Stimulated activated CD8-positive, alpha-beta memory T cell treated with anti-CD3 and anti-CD28 coated beads, Interleukin-7, amount 100 ng/mL, for 48 hours (primary cell): ENCODE data around the gene MTG2.

Experiments used
- DNase-seq, 2 donors: peaks; one replicate each; pipeline ENCODE4 v3.0.0-alpha.2; 2020; ENCODE audit warnings: low read depth in 1 of 2; ENCODE audit errors: extremely low read depth in 1 of 2

MTG2 gene

GRCh38 chr20:62219101-62219991 lies 36.5 kb downstream of the MTG2 start:
- DNase-seq: no peak

- no peak for DNase-seq
Measured at GRCh38 chr20:62219992-62220665, 37.3 kb downstream of the MTG2 start, which contains the start of gene HRH3. Gene HRH3, minus strand, starts transcription at chr20:62220278. Its CDS starts 308 bp downstream, at chr20:62219970.

- no peak for DNase-seq
Measured at GRCh38 chr20:62220666-62221568, 38.1 kb downstream of the MTG2 start.

DNA sequence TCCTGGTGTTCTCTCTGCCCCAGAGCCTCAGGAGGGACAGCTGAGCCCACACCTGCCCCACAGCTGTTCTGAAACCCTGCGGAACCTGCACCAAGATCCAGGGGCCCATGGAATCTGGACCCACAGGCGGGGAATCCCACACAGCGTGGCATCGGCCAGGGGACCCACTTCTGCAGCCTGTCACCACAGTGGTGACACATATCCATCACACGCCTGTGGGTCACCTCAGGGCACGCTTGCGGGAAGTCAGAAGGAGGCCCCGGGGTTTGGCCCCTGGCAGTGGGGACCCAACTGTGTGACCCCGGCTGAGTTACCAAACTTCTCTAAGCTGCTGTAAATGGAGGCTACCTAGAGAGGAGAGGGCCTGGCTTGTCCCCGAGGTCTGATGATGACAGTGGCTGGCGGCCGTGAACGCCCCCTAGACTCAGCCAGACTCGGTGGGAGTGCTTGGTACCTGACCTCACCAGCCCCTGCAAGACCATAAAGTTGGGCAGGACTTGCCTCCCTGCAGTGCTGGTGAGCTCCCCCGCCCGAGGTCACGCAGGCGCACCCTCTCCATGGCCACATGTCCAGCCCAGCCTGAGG lies 39.5 kb downstream of the MTG2 start:
- DNase-seq: no peak

GRCh38 chr20:62222972-62223371 lies 40.1 kb downstream of the MTG2 start:
- no peak for DNase-seq

- no peak for DNase-seq
Measured at GRCh38 chr20:62223571-62223970, 40.7 kb downstream of the MTG2 start.

GRCh38 chr20:62224113-62224855 lies 41.5 kb downstream of the MTG2 start:
- DNase-seq: no peak

GRCh38 chr20:62225026-62225425 lies 42.2 kb downstream of the MTG2 start:
- no peak for DNase-seq

DNA sequence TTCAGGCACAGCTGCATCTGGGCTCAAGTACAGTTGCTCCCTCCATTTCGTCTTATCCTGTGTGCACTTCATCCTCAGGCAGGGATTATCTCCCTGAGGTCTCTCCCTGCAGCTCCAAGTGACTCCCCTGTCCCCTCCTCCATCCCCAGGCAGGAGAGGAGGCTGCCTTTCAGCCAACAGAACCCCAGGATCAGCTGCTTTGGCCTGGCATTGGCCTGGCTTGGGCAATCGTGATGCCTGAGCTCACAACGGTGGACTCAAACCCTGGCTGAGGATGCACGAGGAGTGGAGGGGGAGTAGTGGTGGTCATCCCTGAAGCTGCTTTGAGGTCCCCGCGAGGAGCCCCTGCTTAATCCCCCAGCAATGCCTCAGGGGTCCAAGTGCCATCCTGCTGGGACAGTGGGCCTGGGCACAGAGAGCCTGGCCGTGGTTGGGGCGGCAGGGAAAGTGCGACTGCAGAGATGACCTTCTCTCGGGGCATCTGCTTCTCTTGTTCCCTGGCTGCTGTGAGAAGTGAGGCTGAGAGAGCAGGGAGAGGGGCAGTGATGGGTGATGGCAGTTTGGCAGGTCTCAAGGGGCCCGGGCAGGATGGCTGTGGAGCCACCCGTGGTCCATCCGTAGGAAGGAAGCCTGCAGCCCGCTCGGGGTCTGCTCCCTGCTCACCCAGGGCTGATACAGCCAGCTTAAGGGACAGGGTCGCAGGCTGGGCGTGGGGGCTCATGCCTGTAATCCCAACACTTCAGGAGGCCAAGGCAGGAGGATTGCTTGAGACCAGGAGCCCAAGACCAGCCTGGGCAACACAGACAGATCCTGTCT lies 43.2 kb downstream of the MTG2 start:
- no peak for DNase-seq

DNA sequence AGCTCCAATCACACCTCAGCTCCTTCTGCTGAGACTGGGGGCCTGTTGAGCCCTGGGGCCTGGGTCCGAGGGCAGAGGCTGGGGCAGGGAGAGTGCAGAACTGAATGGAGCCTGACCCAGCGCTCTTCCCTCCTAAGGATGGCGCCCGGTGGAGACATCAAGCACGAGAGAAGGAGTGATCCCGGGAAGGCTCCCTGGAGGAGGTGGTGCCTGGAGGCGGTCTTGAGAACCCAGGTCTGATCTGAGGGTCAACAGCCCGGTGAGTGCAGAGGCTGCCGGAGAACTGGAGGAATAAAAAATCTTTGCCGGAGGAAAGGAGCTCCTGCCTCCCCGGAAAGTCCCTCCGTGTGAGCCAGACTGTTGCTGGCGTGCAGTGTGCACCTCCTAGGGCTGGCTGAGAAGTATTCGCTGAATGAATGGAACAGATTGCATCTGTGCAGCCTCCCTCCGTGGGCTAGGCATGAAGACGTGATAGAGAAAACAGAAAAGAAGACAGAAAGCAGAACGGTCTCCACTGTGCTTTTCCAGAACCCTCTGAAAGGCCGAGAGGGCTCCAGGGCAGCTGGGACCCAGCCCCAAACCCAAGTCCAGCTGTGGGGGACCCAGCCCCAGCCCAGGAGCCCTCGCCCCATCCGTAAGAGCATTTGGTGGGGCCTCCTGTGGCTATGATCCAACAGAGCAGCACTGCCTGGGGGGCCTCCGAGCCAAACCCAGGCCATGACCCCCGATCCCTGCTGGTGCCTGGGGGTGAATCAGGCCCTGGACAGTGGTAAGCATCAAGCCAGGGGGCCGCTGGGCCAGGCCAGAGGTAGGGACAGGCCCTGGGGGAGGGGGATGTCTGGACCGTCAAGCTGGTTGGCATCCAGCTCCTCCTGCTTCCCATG lies 44.1 kb downstream of the MTG2 start:
- DNase-seq: no peak

- no peak for DNase-seq
Measured at GRCh38 chr20:62227591-62227976, 44.8 kb downstream of the MTG2 start.

DNA sequence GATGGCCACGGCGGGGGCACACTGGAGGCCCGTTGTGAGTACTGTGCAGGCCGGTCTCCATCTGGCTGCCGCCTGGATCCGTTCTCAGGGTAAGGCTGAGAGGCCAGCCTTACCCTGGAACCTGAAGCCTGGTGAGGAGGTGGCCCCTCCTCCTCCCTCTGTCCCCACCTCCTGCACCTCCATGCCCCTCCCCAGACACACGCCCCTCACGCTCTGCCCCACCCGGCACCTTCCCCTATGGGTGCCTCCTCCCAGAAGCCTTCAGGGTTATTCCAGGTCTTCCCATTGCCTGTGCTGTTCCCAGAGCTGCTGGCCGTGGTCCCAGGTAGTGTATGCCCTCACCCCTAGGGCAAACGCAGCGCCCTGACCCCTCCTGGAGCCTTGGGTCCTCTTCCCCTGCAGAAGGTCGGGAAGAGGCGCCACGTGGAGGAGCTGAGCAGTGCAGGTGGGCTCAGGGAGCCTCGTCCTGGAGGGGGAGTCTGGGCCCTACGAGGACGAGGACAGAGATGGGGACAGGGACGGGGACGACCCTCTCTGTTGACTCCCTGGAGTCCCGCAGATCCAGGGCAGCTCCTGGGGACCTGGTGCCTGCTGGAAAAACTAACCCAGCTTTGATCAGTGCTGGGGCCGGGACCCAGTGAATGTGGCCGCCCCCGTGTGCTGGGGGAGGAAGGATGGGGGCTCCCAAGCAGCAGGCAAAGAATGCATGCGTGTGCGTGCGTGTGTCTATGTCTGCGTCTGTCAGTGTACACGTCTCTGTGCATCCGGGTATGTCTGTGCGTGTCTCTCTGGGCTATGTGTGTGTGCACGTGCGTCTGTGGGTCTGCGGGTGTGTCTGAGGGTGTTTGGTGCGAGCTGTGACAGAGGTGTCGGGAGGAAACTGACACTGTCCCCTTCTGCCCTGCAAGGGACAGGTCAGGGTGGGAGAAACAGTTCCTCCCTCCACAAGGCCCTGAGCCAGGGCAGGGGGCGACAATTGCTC lies 45.4 kb downstream of the MTG2 start:
- no peak for DNase-seq

GRCh38 chr20:62228982-62229545 lies 46.2 kb downstream of the MTG2 start:
- no peak for DNase-seq

DNA sequence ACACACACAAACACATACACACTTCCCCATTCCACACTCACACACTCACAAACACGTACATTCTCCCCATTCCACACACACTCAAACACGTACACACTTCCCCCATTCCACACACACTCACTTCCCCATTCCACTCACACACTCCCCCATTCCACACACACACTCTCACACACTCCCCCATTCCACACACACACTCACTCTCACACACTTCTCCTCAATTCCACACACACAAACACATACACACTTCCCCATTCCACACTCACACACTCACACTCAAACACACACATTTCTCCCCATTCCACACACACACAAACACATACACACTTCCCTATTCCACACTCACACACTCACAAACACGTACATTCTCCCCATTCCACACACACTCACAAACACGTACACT lies 46.8 kb downstream of the MTG2 start:
- DNase-seq: no peak

- DNase-seq: no peak
Measured at GRCh38 chr20:62230276-62230675, 47.4 kb downstream of the MTG2 start.

DNA sequence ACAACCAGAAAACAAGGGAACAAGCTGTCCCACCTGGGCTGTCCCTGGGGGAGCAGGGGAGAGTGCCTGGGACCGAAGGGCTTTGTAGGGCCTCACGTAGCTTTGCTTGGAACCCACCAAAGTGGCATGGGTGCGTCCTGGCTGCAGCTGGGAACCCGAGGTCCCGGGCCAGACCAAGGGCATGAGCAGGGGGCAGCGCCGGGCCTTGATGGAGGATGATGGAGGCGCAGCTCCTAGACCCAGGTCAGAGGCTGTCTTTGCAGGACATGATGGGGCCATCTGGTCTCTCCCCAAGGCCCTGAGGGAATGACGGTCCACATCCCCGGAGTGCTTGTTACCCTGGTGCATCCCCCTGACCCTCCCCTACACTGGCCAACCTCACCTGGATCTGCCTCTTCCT lies 47.9 kb downstream of the MTG2 start:
- DNase-seq: no peak

DNA sequence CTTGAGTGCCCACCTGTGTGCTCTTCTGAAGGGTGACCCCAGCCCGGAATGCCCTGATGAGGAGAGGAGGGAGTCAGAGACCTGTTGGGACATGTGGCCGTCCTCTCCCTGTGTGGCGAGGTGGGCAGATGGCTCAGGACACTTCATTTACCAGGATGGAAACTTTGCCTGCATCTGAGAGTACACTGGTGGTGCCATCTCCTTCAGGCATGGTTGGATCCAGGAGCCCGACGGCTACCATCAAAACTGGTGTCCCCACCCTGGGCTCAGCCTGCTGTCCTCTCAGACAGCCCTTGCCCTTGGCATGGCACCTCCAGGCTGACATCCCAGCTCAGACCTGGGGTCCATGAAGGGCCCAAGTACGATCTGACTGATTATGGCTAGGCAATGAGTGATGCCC lies 48.5 kb downstream of the MTG2 start:
- no peak for DNase-seq
